Measurements from ENCODE around the gene SHROOM2.
"Not testable (repeated sequence)": the region's sequence is repeated elsewhere in the genome, so short reads cannot be mapped to it uniquely, and the experiment has no call there.

SHROOM2 gene

DNA sequence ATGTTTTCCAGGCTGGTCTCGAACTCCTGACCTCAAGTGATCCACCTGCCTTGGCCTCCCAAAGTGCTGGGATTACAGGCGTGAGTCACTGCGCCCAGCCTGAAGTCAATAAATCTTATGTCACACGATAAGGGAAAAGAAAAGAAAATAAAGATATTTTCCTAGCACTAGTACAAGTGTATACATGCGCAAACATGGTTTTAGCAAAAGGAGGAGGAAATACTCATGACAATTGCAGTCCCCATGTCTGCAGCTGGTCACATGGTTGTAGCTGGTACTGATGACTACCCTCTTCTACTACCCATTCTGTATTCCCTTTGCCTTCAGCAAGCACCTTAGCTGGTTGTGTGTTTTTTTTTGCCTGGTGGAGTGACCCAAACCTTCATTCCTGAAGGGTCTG is 23.6 kb downstream of the SHROOM2 start:
- not testable (repeated sequence) for H3K9ac ChIP-seq (ENCODE audit: low read length); H2AFZ ChIP-seq (ENCODE audit: low read depth, low read length); DNase-seq; H2BK5ac ChIP-seq (ENCODE audit: low read depth, low read length, poor library complexity, severe bottlenecking); H2BK15ac ChIP-seq (ENCODE audit: low read depth, poor library complexity, severe bottlenecking); H2BK120ac ChIP-seq (ENCODE audit: low read depth, low read length); H3K4me2 ChIP-seq (ENCODE audit: low read length, poor library complexity, severe bottlenecking); H3K36me3 ChIP-seq (ENCODE audit: control insufficient read depth in 1 of 2, insufficient read depth in 2 of 2, low read depth in 1 of 2, low read length in 2 of 2); H3K27me3 ChIP-seq (ENCODE audit: control insufficient read depth in 1 of 2, insufficient read depth in 1 of 2, low read length in 2 of 2); H3K23ac ChIP-seq (ENCODE audit: low read length in 2 of 2); H3K27ac ChIP-seq (ENCODE audit: low read length, poor library complexity, severe bottlenecking); H3K9me3 ChIP-seq (ENCODE audit: control insufficient read depth, low read length); H4K91ac ChIP-seq (ENCODE audit: low read length); H4K8ac ChIP-seq (ENCODE audit: low read length); H2BK12ac ChIP-seq (ENCODE audit: low read length in 2 of 2); H3K79me1 ChIP-seq (replicated peaks; ENCODE audit: low read length, poor library complexity, severe bottlenecking); H3K4me3 ChIP-seq (ENCODE audit: insufficient read depth in 1 of 2, low read depth in 1 of 2, low read length in 2 of 2); H3K18ac ChIP-seq (ENCODE audit: low read depth in 1 of 2, low read length in 2 of 2); H3K4ac ChIP-seq (ENCODE audit: low read depth in 1 of 2, low read length in 2 of 2); H3K4me1 ChIP-seq (ENCODE audit: control insufficient read depth, insufficient read depth, low read depth, low read length); H3K14ac ChIP-seq (ENCODE audit: low read length in 2 of 2); H2AK5ac ChIP-seq (ENCODE audit: low read length, severe bottlenecking)
- WGBS, result 96% methylated on average over 3 of the region's 5 CpGs

DNA sequence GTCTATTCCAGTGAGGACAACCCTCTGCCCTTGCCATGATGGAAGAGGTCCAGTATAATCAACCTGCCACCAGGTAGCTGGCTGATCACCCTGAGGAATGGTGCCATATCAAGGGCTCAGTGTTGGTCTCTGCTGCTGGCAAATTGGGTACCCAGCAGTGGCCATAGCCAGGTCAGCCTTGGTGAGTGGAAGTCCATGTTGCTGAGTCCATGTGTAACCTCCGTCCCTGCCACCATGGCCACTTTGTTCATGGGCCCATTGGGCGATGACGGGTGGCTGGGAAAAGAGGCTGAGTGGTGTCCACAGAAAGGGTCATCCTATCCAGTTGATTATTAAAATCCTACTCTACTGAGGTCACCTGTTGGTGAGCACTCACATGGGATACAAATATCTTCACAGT is 24.9 kb downstream of the SHROOM2 start:
- H3K79me1 ChIP-seq (replicated peaks; ENCODE audit: low read length, poor library complexity, severe bottlenecking); H4K91ac ChIP-seq (ENCODE audit: low read length); H3K23ac ChIP-seq (ENCODE audit: low read length in 2 of 2); H2BK12ac ChIP-seq (ENCODE audit: low read length in 2 of 2); H3K14ac ChIP-seq (ENCODE audit: low read length in 2 of 2); H3K18ac ChIP-seq (ENCODE audit: low read depth in 1 of 2, low read length in 2 of 2); H3K27ac ChIP-seq (ENCODE audit: low read length, poor library complexity, severe bottlenecking); H2AK5ac ChIP-seq (ENCODE audit: low read length, severe bottlenecking); H3K4me3 ChIP-seq (ENCODE audit: insufficient read depth in 1 of 2, low read depth in 1 of 2, low read length in 2 of 2); H3K27me3 ChIP-seq (ENCODE audit: control insufficient read depth in 1 of 2, insufficient read depth in 1 of 2, low read length in 2 of 2); H3K4ac ChIP-seq (ENCODE audit: low read depth in 1 of 2, low read length in 2 of 2); H3K4me1 ChIP-seq (ENCODE audit: control insufficient read depth, insufficient read depth, low read depth, low read length); H3K36me3 ChIP-seq (ENCODE audit: control insufficient read depth in 1 of 2, insufficient read depth in 2 of 2, low read depth in 1 of 2, low read length in 2 of 2); H3K9me3 ChIP-seq (ENCODE audit: control insufficient read depth, low read length); H4K8ac ChIP-seq (ENCODE audit: low read length); H2AFZ ChIP-seq (ENCODE audit: low read depth, low read length); H2BK5ac ChIP-seq (ENCODE audit: low read depth, low read length, poor library complexity, severe bottlenecking); H3K9ac ChIP-seq (ENCODE audit: low read length); DNase-seq; H2BK120ac ChIP-seq (ENCODE audit: low read depth, low read length); H2BK15ac ChIP-seq (ENCODE audit: low read depth, poor library complexity, severe bottlenecking); H3K4me2 ChIP-seq (ENCODE audit: low read length, poor library complexity, severe bottlenecking): not testable (repeated sequence)
- WGBS, result 100% methylated on average over 3 of the region's 3 CpGs

DNA sequence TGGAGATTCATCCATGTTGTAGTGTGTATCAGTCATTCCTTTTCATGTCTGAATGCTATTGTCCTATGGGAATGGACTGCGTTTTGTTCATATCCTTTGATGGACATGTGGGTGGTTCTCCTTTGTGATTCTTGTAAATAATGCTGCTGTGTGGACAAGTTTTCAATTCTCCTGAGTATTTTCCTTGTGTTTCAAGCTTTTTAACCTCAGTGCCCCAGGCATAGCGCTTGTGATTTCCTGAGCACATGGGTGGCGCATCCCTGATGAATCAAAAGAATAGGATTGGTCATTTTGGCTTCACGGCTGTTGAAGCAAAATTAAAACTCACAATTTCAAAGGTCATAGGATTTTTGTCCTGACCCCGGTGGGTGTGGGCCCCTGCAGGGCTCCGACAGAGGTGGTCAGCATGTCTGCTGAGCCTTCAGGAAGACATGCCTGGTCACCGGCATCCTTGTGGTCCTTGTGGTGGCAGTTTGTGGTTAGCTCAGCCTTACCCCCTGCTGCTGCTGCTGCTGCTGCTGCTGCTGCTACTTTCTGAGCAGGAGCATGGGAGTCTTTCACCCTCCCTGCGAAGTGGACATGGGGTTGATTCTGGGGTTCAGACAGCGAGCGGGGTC is 30.0 kb downstream of the SHROOM2 start:
- Histone ChIP-seq H3K4ac (ENCODE audit: low read depth in 1 of 2, low read length in 2 of 2) (no peak overlapping the region), H2BK12ac (ENCODE audit: low read length in 2 of 2) (no peak overlapping the region), H4K8ac (ENCODE audit: low read length) (no peak overlapping the region), H2BK5ac (ENCODE audit: low read depth, low read length, poor library complexity, severe bottlenecking) (no peak overlapping the region), H3K23ac (ENCODE audit: low read length in 2 of 2) (no peak overlapping the region), H4K91ac (ENCODE audit: low read length) (no peak overlapping the region), H3K14ac (ENCODE audit: low read length in 2 of 2) (no peak overlapping the region), H2BK15ac (ENCODE audit: low read depth, poor library complexity, severe bottlenecking) (no peak overlapping the region), H3K4me2 (ENCODE audit: low read length, poor library complexity, severe bottlenecking) (no peak overlapping the region), H2AFZ (ENCODE audit: low read depth, low read length) (no peak overlapping the region), H3K4me1 (ENCODE audit: control insufficient read depth, insufficient read depth, low read depth, low read length) (peaks cover 4% of the 10 kb centered on the region), H3K27me3 (ENCODE audit: control insufficient read depth in 1 of 2, insufficient read depth in 1 of 2, low read length in 2 of 2) (peaks cover 0 to 3% of the 10 kb centered on the region in 2 experiments), H3K4me3 (ENCODE audit: insufficient read depth in 1 of 2, low read depth in 1 of 2, low read length in 2 of 2) (no peak overlapping the region), H3K9ac (ENCODE audit: low read length) (no peak overlapping the region), H2AK5ac (ENCODE audit: low read length, severe bottlenecking) (no peak overlapping the region), H3K18ac (ENCODE audit: low read depth in 1 of 2, low read length in 2 of 2) (no peak overlapping the region), H2BK120ac (ENCODE audit: low read depth, low read length) (no peak overlapping the region), H3K27ac (ENCODE audit: low read length, poor library complexity, severe bottlenecking) (peak overlapping the region; percentile 7), H3K36me3 (ENCODE audit: control insufficient read depth in 1 of 2, insufficient read depth in 2 of 2, low read depth in 1 of 2, low read length in 2 of 2) (no peaks in the 10 kb centered on the region), H3K9me3 (ENCODE audit: control insufficient read depth, low read length) (peaks cover 3% of the 10 kb centered on the region), H3K79me1 (replicated peaks; ENCODE audit: low read length, poor library complexity, severe bottlenecking) (peaks cover 2% of the 10 kb centered on the region)
- WGBS, result 78% methylated on average over 9 of the region's 10 CpGs
- peak; percentile 28 for DNase-seq

DNA sequence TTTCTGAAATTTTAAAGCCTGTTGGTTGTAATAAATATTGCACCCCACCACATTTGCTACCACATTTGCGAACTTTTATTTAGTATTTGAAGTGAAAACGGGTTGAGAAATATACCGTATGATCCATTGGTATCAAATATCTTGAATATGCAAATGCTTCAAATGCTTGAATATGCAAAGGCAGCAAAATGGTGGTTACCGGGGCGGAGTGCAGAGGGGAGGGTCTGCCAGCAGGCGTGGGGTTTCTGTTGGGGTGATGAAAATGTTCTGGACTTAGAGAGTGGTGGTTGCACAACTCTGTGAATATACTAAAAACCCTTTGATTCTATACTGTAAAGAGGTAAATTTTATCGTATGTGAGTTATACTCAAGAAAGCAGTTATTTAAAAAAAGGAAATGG is 35.3 kb downstream of the SHROOM2 start:
- Histone ChIP-seq H3K4me3 (ENCODE audit: insufficient read depth in 1 of 2, low read depth in 1 of 2, low read length in 2 of 2) (no peak overlapping the region), H3K9me3 (ENCODE audit: control insufficient read depth, low read length) (no peaks in the 10 kb centered on the region), H2AFZ (ENCODE audit: low read depth, low read length) (no peak overlapping the region), H2BK120ac (ENCODE audit: low read depth, low read length) (no peak overlapping the region), H3K79me1 (replicated peaks; ENCODE audit: low read length, poor library complexity, severe bottlenecking) (peaks cover 8% of the 10 kb centered on the region), H4K91ac (ENCODE audit: low read length) (no peak overlapping the region), H3K27me3 (ENCODE audit: control insufficient read depth in 1 of 2, insufficient read depth in 1 of 2, low read length in 2 of 2) (peaks cover 0 to 12% of the 10 kb centered on the region in 2 experiments), H2AK5ac (ENCODE audit: low read length, severe bottlenecking) (no peak overlapping the region), H3K4me1 (ENCODE audit: control insufficient read depth, insufficient read depth, low read depth, low read length) (peaks cover 20% of the 10 kb centered on the region), H3K18ac (ENCODE audit: low read depth in 1 of 2, low read length in 2 of 2) (no peak overlapping the region), H3K4ac (ENCODE audit: low read depth in 1 of 2, low read length in 2 of 2) (no peak overlapping the region), H2BK5ac (ENCODE audit: low read depth, low read length, poor library complexity, severe bottlenecking) (no peak overlapping the region), H3K27ac (ENCODE audit: low read length, poor library complexity, severe bottlenecking) (no peak overlapping the region), H3K9ac (ENCODE audit: low read length) (no peak overlapping the region), H2BK12ac (ENCODE audit: low read length in 2 of 2) (no peak overlapping the region), H3K23ac (ENCODE audit: low read length in 2 of 2) (no peak overlapping the region), H2BK15ac (ENCODE audit: low read depth, poor library complexity, severe bottlenecking) (no peak overlapping the region), H3K14ac (ENCODE audit: low read length in 2 of 2) (no peak overlapping the region), H3K4me2 (ENCODE audit: low read length, poor library complexity, severe bottlenecking) (no peak overlapping the region), H4K8ac (ENCODE audit: low read length) (no peak overlapping the region), H3K36me3 (ENCODE audit: control insufficient read depth in 1 of 2, insufficient read depth in 2 of 2, low read depth in 1 of 2, low read length in 2 of 2) (no peaks in the 10 kb centered on the region)
- WGBS, result 88% methylated on average over 7 of the region's 7 CpGs
- DNase-seq, result no peak

Measured in mesenchymal stem cell (in vitro differentiated cells and primary cell).